Mesenchymal stem cell (in vitro differentiated cells and primary cell): ENCODE measurements around the gene MSI2.

ENCODE experiments used
- DNase-seq: peaks from one replicate; pipeline ENCODE4 v3.0.0-alpha.2; 2013
- H2AFZ ChIP-seq: one replicate; pipeline ENCODE4 v1.6.1; 2013; ENCODE audit warnings: low read depth, mild to moderate bottlenecking, control low read depth, inconsistent platforms, low read length, moderate library complexity
- H2AK5ac ChIP-seq: 2 replicates; pipeline ENCODE4 v1.6.1; 2013; ENCODE audit warnings: low read length, moderate library complexity, mild to moderate bottlenecking, inconsistent platforms; ENCODE audit not compliant: severe bottlenecking
- H2BK120ac ChIP-seq: one replicate; pipeline ENCODE4 v1.6.1; 2013; ENCODE audit warnings: low read depth, mild to moderate bottlenecking, inconsistent platforms, low read length, moderate library complexity
- H2BK12ac ChIP-seq, 2 experiments: one replicate each; pipeline ENCODE4 v1.6.1; 2013; ENCODE audit warnings: inconsistent platforms in 2 of 2, low read length in 2 of 2, mild to moderate bottlenecking in 2 of 2, moderate library complexity in 2 of 2, control low read depth in 1 of 2
- H2BK15ac ChIP-seq: one replicate; pipeline ENCODE4 v1.6.1; 2013; ENCODE audit warnings: mild to moderate bottlenecking, low read depth, inconsistent platforms; ENCODE audit not compliant: poor library complexity, severe bottlenecking
- H2BK5ac ChIP-seq: 2 replicates; pipeline ENCODE4 v1.6.1; 2013; ENCODE audit warnings: low read depth, mild to moderate bottlenecking, low read length, control low read depth, inconsistent platforms; ENCODE audit not compliant: poor library complexity, severe bottlenecking
- H3K14ac ChIP-seq, 2 experiments: one replicate each; pipeline ENCODE4 v1.6.1; 2013; ENCODE audit warnings: inconsistent platforms in 2 of 2, low read length in 2 of 2, control low read depth in 1 of 2, mild to moderate bottlenecking in 1 of 2, moderate library complexity in 1 of 2
- H3K18ac ChIP-seq, 2 experiments: one replicate each; pipeline ENCODE4 v1.6.1; 2013; ENCODE audit warnings: inconsistent platforms in 2 of 2, low read length in 2 of 2, control low read depth in 1 of 2, low read depth in 1 of 2, mild to moderate bottlenecking in 1 of 2
- H3K23ac ChIP-seq, 2 experiments: one replicate each; pipeline ENCODE4 v1.6.1; 2013; ENCODE audit warnings: inconsistent platforms in 2 of 2, low read length in 2 of 2, mild to moderate bottlenecking in 2 of 2, moderate library complexity in 2 of 2, control low read depth in 1 of 2
- H3K27ac ChIP-seq: 2 replicates; pipeline ENCODE4 v1.5.1; 2013; ENCODE audit warnings: mild to moderate bottlenecking, moderate library complexity, low read length, control low read depth, inconsistent platforms; ENCODE audit not compliant: poor library complexity, severe bottlenecking
- H3K27me3 ChIP-seq, 2 experiments: 2 replicates each; pipeline versions ENCODE4 v1.6.1 to v1.7.0; 2013; ENCODE audit warnings: low read length in 2 of 2, mild to moderate bottlenecking in 2 of 2, moderate library complexity in 2 of 2, control low read depth in 1 of 2, inconsistent platforms in 1 of 2; ENCODE audit not compliant: control insufficient read depth in 1 of 2, insufficient read depth in 1 of 2
- H3K36me3 ChIP-seq, 2 experiments: 2 replicates each; pipeline versions ENCODE4 v1.6.1 to v1.7.0; 2013; ENCODE audit warnings: low read length in 2 of 2, control low read depth in 1 of 2, inconsistent platforms in 1 of 2, low read depth in 1 of 2, mild to moderate bottlenecking in 1 of 2; ENCODE audit not compliant: insufficient read depth in 2 of 2, control insufficient read depth in 1 of 2
- H3K4ac ChIP-seq, 2 experiments: one replicate each; pipeline ENCODE4 v1.6.1; 2013; ENCODE audit warnings: inconsistent platforms in 2 of 2, low read length in 2 of 2, mild to moderate bottlenecking in 2 of 2, moderate library complexity in 2 of 2, control low read depth in 1 of 2, low read depth in 1 of 2
- H3K4me1 ChIP-seq: 2 replicates; pipeline ENCODE4 v1.6.1; 2013; ENCODE audit warnings: low read depth, low read length, control low read depth; ENCODE audit not compliant: control insufficient read depth, insufficient read depth
- H3K4me2 ChIP-seq: 2 replicates; pipeline ENCODE4 v1.6.1; 2013; ENCODE audit warnings: low read length, mild to moderate bottlenecking, inconsistent platforms; ENCODE audit not compliant: poor library complexity, severe bottlenecking
- H3K4me3 ChIP-seq, 2 experiments: 2 replicates each; pipeline versions ENCODE4 v1.5.1 to v1.7.0; 2013; ENCODE audit warnings: low read length in 2 of 2, mild to moderate bottlenecking in 2 of 2, control low read depth in 1 of 2, low read depth in 1 of 2; ENCODE audit not compliant: insufficient read depth in 1 of 2
- H3K79me1 ChIP-seq: replicated peaks from 2 replicates; pipeline ENCODE4 v1.6.1; 2013; ENCODE audit warnings: mild to moderate bottlenecking, control low read depth, low read length, inconsistent platforms; ENCODE audit not compliant: poor library complexity, severe bottlenecking
- H3K9ac ChIP-seq: 2 replicates; pipeline ENCODE4 v1.7.0; 2013; ENCODE audit warnings: mild to moderate bottlenecking, low read length, moderate library complexity
- H3K9me3 ChIP-seq: 2 replicates; pipeline ENCODE4 v1.7.0; 2013; ENCODE audit warnings: mild to moderate bottlenecking, low read length; ENCODE audit not compliant: control insufficient read depth
- H4K8ac ChIP-seq: one replicate; pipeline ENCODE4 v1.6.1; 2013; ENCODE audit warnings: inconsistent platforms, mild to moderate bottlenecking, low read length, moderate library complexity
- H4K91ac ChIP-seq: one replicate; pipeline ENCODE4 v1.6.1; 2013; ENCODE audit warnings: mild to moderate bottlenecking, low read length, inconsistent platforms
- WGBS: methylation state at CpG from one replicate; pipeline ENCODE4 v1.1.7; 2013; ENCODE audit warnings: mixed read lengths; 5-methylcytosine and 5-hydroxymethylcytosine counted together

MSI2 gene

DNA sequence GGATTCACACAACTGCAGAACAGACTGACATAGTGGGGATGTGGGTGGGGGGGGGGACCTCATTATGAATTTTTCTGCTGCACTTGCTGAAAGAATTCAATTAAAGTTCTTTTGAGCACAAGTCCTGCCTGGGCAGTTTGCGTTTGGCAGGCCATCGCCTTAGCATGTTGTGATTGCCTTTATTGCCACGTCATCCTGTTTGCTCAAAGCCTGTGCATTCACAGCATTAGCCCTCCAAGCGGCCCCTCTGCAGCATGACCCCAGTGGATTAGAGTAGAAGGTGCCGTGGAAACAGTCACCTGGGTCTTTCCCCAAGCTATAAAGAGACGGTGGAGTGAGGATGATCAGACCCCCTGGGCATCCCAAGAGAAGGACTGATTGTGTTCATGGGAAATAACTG, 17.2 kb downstream of the MSI2 start:
- Histone ChIP-seq H3K27me3 (no peaks in the 10 kb centered on the region), H3K9ac (no peak overlapping the region), H3K14ac (no peak overlapping the region), H3K4me3 (no peak overlapping the region), H3K36me3 (peaks cover 0 to 20% of the 10 kb centered on the region in 2 experiments), H4K91ac (no peak overlapping the region), H3K27ac (no peak overlapping the region), H2AK5ac (no peak overlapping the region), H2BK15ac (no peak overlapping the region), H4K8ac (no peak overlapping the region), H2BK5ac (no peak overlapping the region), H2BK12ac (no peak overlapping the region), H2BK120ac (no peak overlapping the region), H3K4ac (no peak overlapping the region), H2AFZ (no peak overlapping the region), H3K23ac (no peak overlapping the region), H3K9me3 (no peaks in the 10 kb centered on the region), H3K4me2 (no peak overlapping the region), H3K4me1 (no peaks in the 10 kb centered on the region), H3K79me1 (peaks cover 50% of the 10 kb centered on the region), H3K18ac (no peak overlapping the region)
- no peak for DNase-seq
- 91% methylated on average over 6 of the region's 6 CpGs for WGBS

GRCh38 chr17:57274162-57274561, 17.8 kb downstream of the MSI2 start:
- H3K9me3 ChIP-seq = no peaks in the 10 kb centered on the region
- WGBS = over 99% methylated on average over 3 of the region's 3 CpGs
- no peak overlapping the region for H2BK5ac ChIP-seq
- H2BK120ac ChIP-seq = no peak overlapping the region
- H3K27me3 ChIP-seq = no peaks in the 10 kb centered on the region
- H3K79me1 ChIP-seq = peaks cover 47% of the 10 kb centered on the region
- no peak overlapping the region for H3K4ac ChIP-seq
- H3K18ac ChIP-seq = no peak overlapping the region
- H3K36me3 ChIP-seq = peaks cover 0 to 23% of the 10 kb centered on the region in 2 experiments
- no peak overlapping the region for H2AFZ ChIP-seq
- no peak overlapping the region for H4K91ac ChIP-seq
- DNase-seq = no peak
- no peak overlapping the region for H3K9ac ChIP-seq
- H3K23ac ChIP-seq = no peak overlapping the region
- H3K27ac ChIP-seq = no peak overlapping the region
- no peak overlapping the region for H2BK12ac ChIP-seq
- H3K4me3 ChIP-seq = no peak overlapping the region
- no peaks in the 10 kb centered on the region for H3K4me1 ChIP-seq
- no peak overlapping the region for H3K4me2 ChIP-seq
- H4K8ac ChIP-seq = no peak overlapping the region
- H3K14ac ChIP-seq = no peak overlapping the region
- H2BK15ac ChIP-seq = no peak overlapping the region
- no peak overlapping the region for H2AK5ac ChIP-seq

DNA sequence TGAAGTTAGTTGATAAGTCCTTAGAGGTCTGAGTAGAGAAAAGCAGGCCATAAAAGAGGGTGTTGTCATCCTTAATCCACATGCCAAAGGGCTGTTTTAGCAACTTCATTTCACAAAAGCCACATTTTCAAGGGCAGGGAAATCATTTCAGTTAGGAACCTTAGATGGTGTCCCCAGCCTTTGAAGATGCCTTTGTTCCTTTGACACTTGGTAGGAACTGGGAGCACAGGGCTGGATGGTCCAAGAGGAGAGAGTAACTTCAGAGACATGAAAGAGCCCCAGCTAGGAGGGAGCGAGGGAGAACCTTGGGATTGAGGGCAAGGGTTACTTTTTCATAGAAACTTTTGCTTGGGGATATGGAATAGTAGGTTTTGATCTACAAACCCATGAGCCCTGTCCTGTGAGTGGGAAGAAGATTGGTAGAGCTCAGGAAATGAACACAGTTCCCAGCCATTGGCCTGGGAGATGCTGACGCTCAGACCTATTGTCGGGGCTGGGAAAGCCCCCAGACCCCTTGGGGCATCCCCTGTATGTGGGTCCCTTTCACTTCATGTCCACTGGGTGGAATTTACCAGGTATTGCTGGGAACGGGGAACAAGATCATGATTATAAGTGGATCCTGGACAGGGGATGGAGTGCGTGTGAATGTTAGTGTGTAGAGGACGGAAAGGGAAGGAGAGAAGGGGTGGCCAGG, 18.9 kb downstream of the MSI2 start:
- no peak for DNase-seq
- Histone ChIP-seq H3K9me3 (no peaks in the 10 kb centered on the region), H3K36me3 (peaks cover 0 to 19% of the 10 kb centered on the region in 2 experiments), H4K91ac (no peak overlapping the region), H2AFZ (no peak overlapping the region), H3K18ac (no peak overlapping the region), H3K23ac (no peak overlapping the region), H2BK12ac (no peak overlapping the region), H2BK5ac (no peak overlapping the region), H3K4me2 (no peak overlapping the region), H3K27ac (no peak overlapping the region), H3K14ac (no peak overlapping the region), H3K4me3 (no peak overlapping the region), H3K9ac (no peak overlapping the region), H3K27me3 (no peaks in the 10 kb centered on the region), H3K4me1 (no peaks in the 10 kb centered on the region), H2BK120ac (no peak overlapping the region), H3K4ac (peak overlapping the region in 1 of 2 experiments; percentile 6), H4K8ac (no peak overlapping the region), H2AK5ac (no peak overlapping the region), H3K79me1 (peaks cover 43% of the 10 kb centered on the region), H2BK15ac (no peak overlapping the region)
- 92% methylated on average over 6 of the region's 6 CpGs for WGBS

- no peak overlapping the region for H3K14ac ChIP-seq
- no peaks in the 10 kb centered on the region for H3K9me3 ChIP-seq
- H2BK120ac ChIP-seq = no peak overlapping the region
- no peak for DNase-seq
- no peak overlapping the region for H3K27ac ChIP-seq
- no peaks in the 10 kb centered on the region for H3K27me3 ChIP-seq
- H3K23ac ChIP-seq = no peak overlapping the region
- H2AFZ ChIP-seq = no peak overlapping the region
- no peak overlapping the region for H4K8ac ChIP-seq
- peaks cover 1% of the 10 kb centered on the region for H3K4me1 ChIP-seq
- H3K9ac ChIP-seq = no peak overlapping the region
- H2BK5ac ChIP-seq = no peak overlapping the region
- H4K91ac ChIP-seq = no peak overlapping the region
- H3K4me2 ChIP-seq = no peak overlapping the region
- H3K4ac ChIP-seq = no peak overlapping the region
- 97% methylated on average over 9 of the region's 9 CpGs for WGBS
- no peak overlapping the region for H3K18ac ChIP-seq
- no peak overlapping the region for H2BK15ac ChIP-seq
- no peak overlapping the region for H3K4me3 ChIP-seq
- H2BK12ac ChIP-seq = no peak overlapping the region
- peaks cover 39% of the 10 kb centered on the region for H3K79me1 ChIP-seq
- H3K36me3 ChIP-seq = peaks cover 0 to 23% of the 10 kb centered on the region in 2 experiments
- no peak overlapping the region for H2AK5ac ChIP-seq
These were observed 20.3 kb downstream of the MSI2 start for GRCh38 chr17:57276621-57277020.
